ENCODE results near the gene STARD5.

GRCh38 chr15:81292523-81293001 lies 31.4 kb downstream of the STARD5 start:
- TF ChIP-seq CTCF (conservative IDR thresholded peaks at IDR 0.05; ENCODE audit: low read length) (no peak), EZH2phosphoT487 (IDR thresholded peaks at IDR 0.05; ENCODE audit: borderline replicate concordance, low read depth, low read length) (no peak)
